GM19043 (cell line): ENCODE results near the gene SOX13.
"Not testable (repeated sequence)": the region's sequence is repeated elsewhere in the genome, so short reads cannot be mapped to it uniquely, and the experiment has no call there.

Experiments used
- ATAC-seq: cut with Tn5 transposase; IDR thresholded peaks from one replicate; pipeline ENCODE4 v1.9.1; 2021; ENCODE audit warnings: low read depth; ENCODE audit not compliant: unreplicated experiment

Gene SOX13

DNA sequence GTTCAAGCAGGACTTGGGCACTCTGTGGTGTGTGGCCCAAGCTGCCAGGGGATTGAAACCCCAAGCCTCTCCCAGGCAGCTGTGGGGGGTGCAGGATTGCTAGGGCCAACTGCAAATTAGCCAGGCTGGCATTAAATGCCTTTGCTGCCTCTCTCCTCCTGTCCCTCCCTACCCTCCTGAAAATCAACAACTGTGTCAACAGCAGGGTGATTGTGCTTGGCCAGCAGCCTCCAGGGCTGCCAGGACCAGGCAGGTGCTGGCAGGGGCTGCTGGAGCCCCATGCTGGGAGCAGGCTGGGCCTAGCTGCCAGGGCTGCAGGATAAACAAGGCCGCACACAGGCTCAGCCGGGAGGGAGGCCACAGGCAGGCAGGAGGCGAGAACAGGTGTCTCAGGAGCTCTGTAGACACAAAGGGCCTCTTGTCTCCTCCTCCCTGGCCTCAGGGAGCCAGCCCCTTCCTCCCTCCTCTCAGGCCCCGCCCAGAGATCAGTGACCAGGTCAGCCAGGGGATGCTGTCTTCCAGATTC is 11.4 kb downstream of the SOX13 start:
- ATAC-seq, result no peak

DNA sequence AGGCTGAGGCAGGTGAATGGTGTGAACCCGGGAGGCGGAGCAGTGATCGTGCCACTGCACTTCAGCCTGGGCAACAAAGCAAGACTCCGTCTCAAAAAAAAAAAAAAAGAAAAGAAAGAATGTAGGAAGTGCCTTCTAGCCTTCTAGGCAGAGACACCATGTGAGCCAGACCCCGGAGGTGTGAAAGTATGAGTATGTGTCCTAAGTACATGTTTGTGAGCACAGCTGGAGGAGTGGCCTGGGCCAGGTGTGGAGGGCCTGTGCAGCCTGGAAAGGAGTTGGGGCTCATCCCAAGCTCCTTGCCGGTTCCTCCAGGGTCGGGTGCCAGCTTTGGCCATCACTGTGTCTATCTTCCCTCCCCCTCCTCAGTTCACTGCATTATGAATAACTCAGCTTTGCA is 13.0 kb downstream of the SOX13 start:
- ATAC-seq, result no peak

- no peak for ATAC-seq
These were observed 14.4 kb downstream of the SOX13 start for GRCh38 chr1:204087181-204087892.

DNA sequence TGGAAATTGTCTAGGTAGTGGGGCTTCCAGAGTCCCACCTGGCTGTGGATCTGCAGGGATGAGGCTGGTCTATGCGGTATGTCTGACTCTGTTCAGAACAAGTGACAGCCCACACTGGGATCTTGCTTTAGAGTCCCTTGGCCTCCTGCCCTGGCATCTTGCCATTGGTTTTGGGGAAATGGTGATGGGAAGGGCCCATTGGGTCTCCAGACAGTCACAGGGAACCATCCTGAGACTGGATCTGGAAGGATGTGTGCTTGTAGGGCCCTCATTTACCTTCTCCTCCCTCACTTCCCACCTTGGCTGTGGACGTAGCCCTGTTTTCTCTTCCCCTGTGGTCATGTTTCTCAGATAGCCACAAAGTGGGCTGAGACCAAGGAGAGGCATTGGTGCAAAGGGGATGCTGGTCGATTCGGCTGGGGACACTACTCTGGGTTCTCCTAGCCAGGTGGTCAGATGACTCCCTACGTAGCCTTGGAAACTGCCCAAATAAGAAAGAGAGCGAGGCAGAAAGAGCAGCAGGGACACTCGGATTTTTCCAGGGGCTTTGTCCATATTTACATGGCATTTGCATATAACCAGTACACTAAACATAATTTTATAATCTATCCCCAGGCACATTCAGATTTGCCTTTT is 15.1 kb downstream of the SOX13 start:
- ATAC-seq, result no peak

GRCh38 chr1:204088596-204088995 is 15.7 kb downstream of the SOX13 start:
- no peak for ATAC-seq

DNA sequence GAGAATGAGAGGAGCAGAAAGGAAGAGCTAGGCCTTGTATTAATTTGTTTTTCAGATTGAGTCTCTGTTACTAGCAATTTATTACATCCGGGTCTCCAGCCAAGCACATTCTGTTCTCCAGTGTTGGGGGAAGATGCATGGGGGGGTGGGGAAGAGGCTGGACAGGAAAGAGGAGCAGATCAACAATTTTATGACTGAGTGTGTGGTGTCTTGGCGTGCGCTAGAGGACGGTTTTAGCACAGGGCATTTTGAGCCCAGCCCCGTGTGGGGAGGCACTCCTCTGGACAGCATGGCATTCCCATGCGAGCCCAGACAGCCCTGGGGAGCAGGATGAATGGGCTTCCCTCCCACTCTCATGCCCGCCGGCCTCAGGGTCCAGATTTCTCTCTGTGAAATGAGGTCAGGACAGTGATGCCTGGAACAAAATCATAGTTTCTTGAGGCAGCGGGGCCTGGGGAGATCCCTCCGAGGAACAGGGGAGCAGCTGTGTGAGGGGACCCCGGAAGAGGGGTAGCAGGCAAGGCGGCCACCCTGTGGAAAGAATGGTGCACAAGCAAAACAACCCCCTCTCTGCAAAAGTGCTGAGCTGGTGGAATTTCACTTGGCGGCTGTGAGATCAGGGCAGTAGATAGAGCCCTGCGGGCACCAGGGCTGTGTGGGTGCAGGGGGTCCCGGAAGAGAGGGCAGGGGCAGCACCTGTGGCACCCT is 16.3 kb downstream of the SOX13 start:
- ATAC-seq, result no peak

DNA sequence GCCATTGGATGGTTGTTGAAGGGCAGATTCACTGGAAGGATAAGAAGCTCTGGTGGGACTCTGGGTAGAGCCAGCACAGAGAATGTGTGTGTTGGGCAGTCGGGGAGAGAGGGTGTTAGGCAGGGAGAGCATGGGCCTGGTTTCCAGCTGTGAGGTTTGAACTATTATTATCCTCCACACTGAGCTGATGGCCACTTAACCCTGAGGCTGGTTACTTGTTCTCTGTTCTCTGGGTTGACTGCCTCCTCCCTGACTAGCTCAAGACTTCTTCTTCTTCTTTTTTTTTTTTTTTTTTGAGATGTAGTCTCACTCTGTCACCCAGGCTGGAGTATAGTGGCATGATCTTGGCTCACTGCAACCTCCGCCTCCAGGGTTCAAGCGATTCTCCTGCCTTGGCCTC is 17.2 kb downstream of the SOX13 start:
- not testable (repeated sequence) for ATAC-seq

DNA sequence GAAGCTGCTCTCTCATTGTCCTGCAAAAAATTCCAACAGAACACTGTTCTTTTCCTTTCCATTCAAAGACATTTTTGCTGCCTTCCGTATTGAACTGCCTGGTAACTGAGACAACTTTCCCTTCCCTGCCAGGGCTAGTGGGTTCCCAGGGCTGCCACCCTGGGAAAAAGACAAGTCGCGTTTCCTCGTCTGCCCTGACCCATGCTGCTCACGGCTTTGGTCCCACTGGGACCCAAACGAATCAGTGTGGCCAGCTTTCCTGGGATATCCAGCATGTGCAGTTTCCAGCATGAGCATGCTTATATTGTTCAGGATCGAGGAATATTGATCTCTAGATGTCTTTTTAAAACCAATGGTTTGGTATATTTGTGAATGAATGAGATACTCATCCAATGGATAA is 18.2 kb downstream of the SOX13 start:
- no peak for ATAC-seq

DNA sequence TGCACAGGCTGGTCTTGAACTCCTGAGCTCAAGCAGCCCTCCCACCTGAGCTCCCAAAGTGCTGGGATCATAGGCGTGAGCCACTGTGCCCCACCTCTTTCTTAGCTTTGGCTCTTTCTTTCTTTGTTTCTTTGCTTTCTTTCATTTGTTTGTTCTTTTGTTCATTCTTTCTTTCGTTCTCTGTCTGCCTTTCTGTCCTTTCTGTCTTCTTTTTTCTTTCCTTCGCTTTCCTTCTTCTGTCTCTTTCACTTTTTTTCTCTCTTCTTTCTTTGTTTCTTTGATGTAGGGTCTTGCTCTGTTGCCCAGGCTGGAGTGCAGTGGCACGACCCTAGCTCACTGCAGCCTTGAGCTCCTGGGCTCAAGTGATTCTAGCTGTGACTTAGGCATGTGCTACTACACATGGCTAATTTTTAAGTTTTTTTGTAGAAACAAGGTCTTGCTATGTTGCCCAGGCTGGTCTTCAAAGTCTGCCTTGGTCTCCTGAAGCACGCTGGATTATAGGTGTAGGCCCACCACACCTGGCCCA is 18.9 kb downstream of the SOX13 start:
- no peak for ATAC-seq

DNA sequence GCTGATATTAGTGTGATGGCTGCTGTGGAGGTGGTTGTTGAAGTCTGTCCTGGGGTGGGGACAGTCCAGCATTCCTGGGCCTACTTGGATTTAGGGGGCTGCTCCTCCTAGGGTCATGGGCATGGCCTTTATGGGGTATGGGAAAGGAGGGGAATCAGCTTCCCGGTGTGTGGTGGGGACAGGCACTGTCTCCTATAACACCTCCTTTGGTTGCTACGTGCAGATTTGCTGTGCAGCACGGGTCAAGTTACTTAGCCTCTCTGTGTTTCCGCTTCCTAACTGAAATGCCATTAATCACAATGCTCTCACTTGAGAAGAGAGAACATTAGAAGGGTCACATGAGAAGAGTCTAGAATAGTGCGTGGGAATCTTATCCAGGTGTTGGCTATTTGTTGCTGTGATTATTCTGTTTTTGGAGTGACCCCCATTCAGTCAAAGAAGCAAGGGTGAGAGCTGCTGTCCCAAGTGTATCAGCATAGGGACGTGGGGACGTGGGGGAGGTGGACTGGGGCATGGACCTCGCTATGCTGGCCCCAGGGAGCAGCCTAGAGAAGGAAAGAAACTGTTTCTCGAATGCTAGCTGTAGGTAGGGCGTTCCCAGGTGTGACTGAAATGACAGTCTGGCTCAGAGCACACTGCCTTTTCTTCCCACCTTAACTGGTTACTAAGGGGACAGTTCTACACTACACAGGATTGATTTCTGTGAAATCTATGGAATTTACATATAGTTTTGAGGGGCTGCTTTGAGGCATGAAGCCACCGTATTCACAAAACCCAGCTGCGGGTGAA is 19.9 kb downstream of the SOX13 start:
- ATAC-seq, result no peak

DNA sequence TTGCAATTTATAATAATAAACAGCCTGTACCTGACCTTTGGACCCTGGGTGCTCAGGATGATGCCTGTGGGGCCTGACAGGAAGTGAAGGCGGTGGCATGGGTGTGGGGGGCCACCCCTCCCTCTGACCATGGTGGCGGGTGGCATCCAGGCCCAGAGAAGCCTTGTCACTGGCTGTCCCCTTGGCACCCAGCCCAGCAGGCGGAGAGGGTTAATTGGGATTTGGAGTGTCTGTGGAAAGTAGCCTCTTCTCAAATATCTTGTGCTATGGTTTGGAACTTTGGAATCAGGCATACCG is 20.5 kb downstream of the SOX13 start:
- no peak for ATAC-seq

DNA sequence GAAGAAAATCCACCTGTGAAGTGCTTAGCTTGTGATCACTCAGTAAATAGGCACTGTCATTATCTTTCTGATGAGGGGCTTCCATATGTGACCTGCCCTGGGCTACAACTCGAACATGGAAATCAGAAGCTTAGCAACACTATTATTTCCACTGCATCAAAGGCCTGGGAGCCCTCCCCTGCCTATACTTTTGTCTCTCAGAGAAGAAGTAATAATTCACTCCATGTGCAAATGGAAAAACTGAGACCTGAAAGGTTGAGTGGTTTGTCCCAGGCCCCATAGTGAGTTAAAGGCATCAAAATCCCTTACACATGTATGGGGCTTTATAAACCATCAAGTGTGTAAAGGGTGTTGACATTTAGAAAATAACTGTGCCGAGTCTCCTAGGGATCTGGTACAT is 20.9 kb downstream of the SOX13 start:
- no peak for ATAC-seq

DNA sequence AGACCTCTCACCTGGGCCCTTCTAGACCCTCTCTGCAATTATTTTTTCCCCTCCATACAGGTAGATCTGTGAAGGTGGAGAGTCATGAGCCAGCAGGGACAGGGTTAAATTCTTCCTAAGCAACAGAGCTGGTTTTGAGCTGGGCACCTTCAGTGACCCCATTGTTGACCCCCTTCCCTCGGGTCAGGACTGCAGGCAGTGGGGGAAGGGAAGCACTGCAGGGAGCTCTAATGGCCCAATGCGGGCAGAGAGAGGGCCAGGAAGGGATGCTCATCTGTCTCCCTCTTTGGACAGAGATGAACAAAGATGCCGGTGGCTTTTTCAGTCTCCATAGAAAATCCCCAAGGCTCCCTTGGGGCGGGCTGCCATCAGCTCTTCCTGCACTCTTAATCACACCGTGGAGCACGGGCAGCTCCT is 21.4 kb downstream of the SOX13 start:
- ATAC-seq, result no peak

DNA sequence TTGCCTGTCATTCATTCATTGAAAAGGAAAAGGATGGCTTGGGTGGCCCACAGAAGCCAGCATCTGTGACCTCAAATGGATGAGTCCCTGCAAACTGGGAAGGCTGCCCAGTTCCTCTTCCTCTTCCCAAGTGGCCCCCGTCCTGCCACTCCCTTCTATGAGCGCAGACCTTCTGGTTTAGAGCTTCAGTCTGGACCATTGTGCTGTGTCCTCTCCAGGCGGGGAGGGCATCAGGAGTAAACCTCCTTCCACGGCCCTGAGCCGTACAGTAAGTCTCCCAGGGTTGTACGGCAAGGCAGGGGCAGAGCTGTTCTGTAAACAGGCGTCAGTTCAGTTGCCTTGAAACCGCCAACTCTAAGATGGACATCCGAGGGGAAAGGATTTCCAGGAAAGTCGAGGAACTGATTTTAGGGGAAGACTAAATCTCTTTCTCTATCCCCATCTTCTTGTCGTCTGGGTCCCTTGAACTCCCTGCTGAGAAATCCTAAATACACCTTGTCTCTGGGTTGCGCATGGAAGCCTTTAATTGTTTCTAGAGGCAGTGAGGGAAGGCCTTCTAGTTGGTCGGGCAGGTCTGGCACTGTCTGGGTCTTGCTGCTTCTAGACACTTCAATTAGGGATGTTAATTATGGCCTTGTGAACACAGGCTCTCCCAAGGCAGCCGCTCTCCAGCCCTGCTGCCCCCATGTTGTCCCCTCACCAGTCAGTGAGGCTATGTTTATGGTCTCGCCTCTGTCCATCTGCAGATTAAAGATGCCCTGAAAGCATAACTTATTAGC is 22.1 kb downstream of the SOX13 start:
- ATAC-seq, result no peak

DNA sequence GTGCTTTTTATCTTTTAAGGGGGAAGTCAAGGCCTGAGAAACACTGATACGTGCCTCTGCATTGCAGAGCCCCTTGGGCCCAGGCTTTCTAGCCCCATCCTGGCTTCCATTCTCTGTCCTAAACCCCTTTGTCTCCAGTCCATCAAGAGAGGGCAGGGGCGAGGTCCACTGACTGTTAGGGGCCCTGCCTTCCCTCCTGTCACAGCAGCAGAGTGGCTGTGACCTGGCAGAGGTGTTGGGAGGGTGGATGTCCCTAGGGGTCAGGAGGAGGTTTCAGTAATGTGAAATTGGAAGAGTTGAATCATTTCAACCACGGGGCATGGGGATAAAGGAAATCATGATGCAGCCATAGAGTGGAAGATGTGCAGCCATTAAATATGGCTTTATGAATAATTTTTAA is 24.0 kb downstream of the SOX13 start:
- no peak for ATAC-seq

- no peak for ATAC-seq
These were observed 25.8 kb downstream of the SOX13 start for GRCh38 chr1:204098683-204099082.

GRCh38 chr1:204099754-204100153 is 26.8 kb downstream of the SOX13 start:
- ATAC-seq, result not testable (repeated sequence)

DNA sequence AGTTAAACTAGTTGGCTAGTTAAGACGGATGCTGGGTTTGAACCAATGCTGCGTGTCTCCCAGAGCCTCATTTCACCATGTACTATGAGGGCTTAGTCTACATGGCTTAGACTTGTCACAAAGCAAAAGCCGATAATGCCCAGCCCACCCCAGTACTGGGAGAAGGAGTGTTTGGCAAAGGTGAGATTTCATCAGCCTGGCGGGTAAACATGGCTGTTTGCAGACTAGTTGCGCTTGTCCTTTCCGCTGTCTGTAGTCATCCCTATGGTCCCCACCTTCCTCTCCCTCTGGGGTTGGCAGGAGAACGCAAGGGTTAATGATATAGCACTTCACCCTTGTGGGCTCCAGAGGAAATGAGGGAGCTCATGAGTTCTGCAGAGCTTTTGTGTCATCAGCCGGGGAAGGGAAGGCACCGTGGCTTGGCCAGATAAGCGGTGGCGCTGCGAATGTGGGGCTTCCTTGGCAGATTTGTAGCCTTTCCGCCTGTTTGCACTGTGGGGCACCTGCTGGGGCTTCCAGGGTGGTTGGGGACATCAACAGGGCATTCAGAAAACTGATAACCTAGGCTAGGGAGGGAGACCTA is 29.2 kb downstream of the SOX13 start:
- ATAC-seq, result no peak

DNA sequence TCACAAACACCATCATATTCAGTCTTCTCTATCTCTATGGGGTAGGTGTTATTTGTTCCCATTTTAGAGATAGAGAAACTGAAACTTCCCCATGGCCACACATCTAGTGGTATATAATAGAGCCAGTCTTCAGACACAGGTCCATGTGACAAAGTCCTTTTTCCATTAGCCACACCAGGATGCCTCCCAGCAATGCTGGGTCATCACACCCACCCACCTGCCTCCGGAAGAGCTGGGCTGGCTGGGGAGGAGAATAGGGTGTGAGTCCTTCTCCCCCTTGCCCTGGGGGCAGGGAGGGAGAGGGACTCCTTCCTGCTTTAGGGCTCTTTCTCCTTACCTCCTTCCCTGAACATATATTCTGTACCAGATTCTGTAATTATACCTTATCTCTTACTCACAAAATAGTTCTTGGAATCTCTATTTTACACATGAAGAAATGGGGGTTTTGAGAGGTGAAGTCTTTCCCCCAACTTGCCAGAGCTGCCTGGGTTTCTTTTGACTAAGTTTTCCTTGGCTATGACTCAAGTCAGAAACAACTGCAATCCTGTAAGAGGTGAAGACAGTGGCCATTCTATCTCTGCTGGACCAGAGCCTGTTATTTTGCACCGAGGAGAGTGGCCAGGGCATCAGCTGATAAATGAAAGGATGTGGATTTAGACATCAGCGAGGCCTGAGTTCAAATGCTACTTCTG is 30.0 kb downstream of the SOX13 start:
- no peak for ATAC-seq
